ENCODE results near the gene RIPPLY1. TPM values are rescaled to one million over a fixed set of nuclear protein-coding genes. Genes with fewer than 3 reads are reported as not detected.
"Not testable (repeated sequence)": the region's sequence is repeated elsewhere in the genome, so short reads cannot be mapped to it uniquely, and the experiment has no call there.

Gene RIPPLY1
- total RNA-seq, 1 donor from 2014 or later = not detected

DNA sequence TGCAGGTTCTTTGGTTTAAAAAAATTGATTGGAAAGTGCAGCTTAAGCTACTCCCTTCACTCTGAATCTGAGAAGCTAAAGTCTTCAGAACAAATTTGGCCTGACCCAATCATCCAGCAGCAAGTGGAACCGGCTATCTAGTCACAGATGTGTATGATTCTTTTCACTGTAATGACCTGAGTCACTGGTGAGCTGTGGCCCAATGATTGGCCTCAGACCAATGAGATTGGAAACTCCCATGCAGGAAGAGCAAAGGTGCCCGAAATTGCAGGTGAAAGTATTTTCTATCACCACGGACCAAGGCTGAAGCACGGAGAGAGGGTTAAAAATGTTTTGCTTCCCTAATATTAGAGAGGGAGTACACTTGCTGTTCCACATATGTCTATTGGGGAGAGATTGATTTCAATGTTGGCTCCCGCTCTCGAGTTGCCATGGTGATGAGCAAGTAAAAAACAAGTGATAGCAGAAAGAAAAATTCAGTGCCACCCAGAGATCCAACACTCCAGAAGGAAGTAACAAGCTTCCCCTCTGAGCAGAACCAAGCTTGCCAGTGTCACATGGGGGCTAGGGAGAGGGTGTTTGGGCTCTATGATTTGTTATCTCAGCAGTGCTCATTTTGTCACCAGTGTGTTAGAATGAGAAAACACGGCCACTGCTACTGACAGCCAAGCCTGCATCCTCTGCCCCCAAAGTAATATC lies 11.2 kb downstream of the RIPPLY1 start:
- H3K4me3 ChIP-seq = no peak overlapping the region
- H3K36me3 ChIP-seq = no peaks in the 10 kb centered on the region
- peak in 1 of 2 donors; percentile 67 for DNase-seq (ENCODE audit: extremely low spot score in 2 of 2)
- no peak overlapping the region for H3K27ac ChIP-seq
- intact Hi-C loops (cut with DNase I) = no loop called here
- no peaks in the 10 kb centered on the region for H3K9me3 ChIP-seq
- TF ChIP-seq POLR2A (IDR thresholded peaks at IDR 0.05) (no peak), POLR2AphosphoS5 (IDR thresholded peaks at IDR 0.05; ENCODE audit: insufficient read depth in 1 of 2, low read depth in 1 of 2) (no peak)
- TF ChIP-seq, protein P1, sequence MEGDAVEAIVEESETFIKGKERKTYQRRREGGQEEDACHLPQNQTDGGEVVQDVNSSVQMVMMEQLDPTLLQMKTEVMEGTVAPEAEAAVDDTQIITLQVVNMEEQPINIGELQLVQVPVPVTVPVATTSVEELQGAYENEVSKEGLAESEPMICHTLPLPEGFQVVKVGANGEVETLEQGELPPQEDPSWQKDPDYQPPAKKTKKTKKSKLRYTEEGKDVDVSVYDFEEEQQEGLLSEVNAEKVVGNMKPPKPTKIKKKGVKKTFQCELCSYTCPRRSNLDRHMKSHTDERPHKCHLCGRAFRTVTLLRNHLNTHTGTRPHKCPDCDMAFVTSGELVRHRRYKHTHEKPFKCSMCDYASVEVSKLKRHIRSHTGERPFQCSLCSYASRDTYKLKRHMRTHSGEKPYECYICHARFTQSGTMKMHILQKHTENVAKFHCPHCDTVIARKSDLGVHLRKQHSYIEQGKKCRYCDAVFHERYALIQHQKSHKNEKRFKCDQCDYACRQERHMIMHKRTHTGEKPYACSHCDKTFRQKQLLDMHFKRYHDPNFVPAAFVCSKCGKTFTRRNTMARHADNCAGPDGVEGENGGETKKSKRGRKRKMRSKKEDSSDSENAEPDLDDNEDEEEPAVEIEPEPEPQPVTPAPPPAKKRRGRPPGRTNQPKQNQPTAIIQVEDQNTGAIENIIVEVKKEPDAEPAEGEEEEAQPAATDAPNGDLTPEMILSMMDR (IDR thresholded peaks at IDR 0.05) = no peak
- peaks cover 11% of the 10 kb centered on the region for H3K4me1 ChIP-seq
- no peaks in the 10 kb centered on the region for H3K27me3 ChIP-seq

GRCh38 chrX:106889468-106889867 lies 13.7 kb downstream of the RIPPLY1 start:
- Histone ChIP-seq H3K4me1 (peaks cover under 1% of the 10 kb centered on the region), H3K9me3 (no peaks in the 10 kb centered on the region), H3K4me3 (no peak overlapping the region), H3K27ac (no peak overlapping the region), H3K36me3 (no peaks in the 10 kb centered on the region), H3K27me3 (no peaks in the 10 kb centered on the region)
- TF ChIP-seq POLR2AphosphoS5 (IDR thresholded peaks at IDR 0.05; ENCODE audit: insufficient read depth in 1 of 2, low read depth in 1 of 2) (no peak), POLR2A (IDR thresholded peaks at IDR 0.05) (no peak)
- TF ChIP-seq, protein P1 (IDR thresholded peaks at IDR 0.05) = no peak
- intact Hi-C loops (cut with DNase I) = no loop called here
- no peak for DNase-seq (ENCODE audit: extremely low spot score in 2 of 2)

DNA sequence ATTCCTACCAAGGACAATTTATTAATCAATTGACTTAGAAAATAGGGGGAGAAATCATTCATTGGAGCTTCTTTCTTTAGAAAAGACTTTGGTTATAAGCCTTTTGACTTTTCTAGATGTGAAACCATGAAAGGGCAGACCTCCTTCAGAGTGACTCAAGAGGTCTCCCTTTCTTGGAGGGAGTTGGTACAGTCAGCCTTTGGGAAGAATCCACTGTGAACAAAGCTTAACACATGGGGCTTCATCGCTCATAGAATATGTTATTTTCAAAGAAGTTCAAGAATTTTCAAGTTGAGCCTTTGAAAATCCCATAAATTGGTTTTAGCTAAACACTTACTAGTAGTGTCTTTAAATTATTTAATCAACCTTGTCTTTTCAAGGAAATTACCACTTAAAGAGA lies 28.0 kb downstream of the RIPPLY1 start:
- Histone ChIP-seq H3K4me3 (no peak overlapping the region), H3K27ac (no peak overlapping the region), H3K9me3 (no peaks in the 10 kb centered on the region), H3K36me3 (no peaks in the 10 kb centered on the region), H3K27me3 (no peaks in the 10 kb centered on the region), H3K4me1 (no peaks in the 10 kb centered on the region)
- DNase-seq (ENCODE audit: extremely low spot score in 2 of 2) = no peak
- TF ChIP-seq POLR2A (IDR thresholded peaks at IDR 0.05) (no peak), POLR2AphosphoS5 (IDR thresholded peaks at IDR 0.05; ENCODE audit: insufficient read depth in 1 of 2, low read depth in 1 of 2) (no peak)
- TF ChIP-seq, protein P1 (IDR thresholded peaks at IDR 0.05) = no peak
- intact Hi-C loops (cut with DNase I) = no loop called here

DNA sequence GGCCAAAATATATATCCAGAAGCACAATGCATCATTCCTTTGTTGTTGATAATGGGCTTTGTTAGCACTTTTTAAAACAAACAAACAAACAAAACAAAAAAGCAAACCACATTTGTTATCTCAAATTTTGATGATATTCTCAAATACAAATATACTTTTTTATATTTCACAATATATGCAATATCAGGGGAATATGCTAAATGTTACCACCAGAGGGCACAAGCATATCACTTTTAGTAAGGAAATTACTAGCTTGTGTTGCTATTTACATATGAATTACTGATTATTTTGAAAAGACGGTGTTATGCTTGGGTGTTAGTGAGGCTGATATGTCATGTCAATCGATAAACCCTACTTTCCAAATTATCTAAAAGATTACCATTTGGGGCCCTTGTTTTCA lies 29.1 kb downstream of the RIPPLY1 start:
- Histone ChIP-seq H3K36me3 (no peaks in the 10 kb centered on the region), H3K9me3 (no peaks in the 10 kb centered on the region), H3K4me3 (no peak overlapping the region), H3K27ac (no peak overlapping the region), H3K4me1 (no peaks in the 10 kb centered on the region), H3K27me3 (no peaks in the 10 kb centered on the region)
- intact Hi-C loops (cut with DNase I) = no loop called here
- TF ChIP-seq POLR2AphosphoS5 (IDR thresholded peaks at IDR 0.05; ENCODE audit: insufficient read depth in 1 of 2, low read depth in 1 of 2) = no peak
- TF ChIP-seq, protein P1 (IDR thresholded peaks at IDR 0.05) = peak in 1 of 3 experiments; percentile 54
- no peak for DNase-seq (ENCODE audit: extremely low spot score in 2 of 2)

- H3K27me3 ChIP-seq; H3K4me3 ChIP-seq; DNase-seq (ENCODE audit: extremely low spot score in 2 of 2); H3K9me3 ChIP-seq; H3K4me1 ChIP-seq; H3K27ac ChIP-seq; H3K36me3 ChIP-seq; intact Hi-C loops (cut with DNase I): not testable (repeated sequence)
Measured at GRCh38 chrX:106872796-106873195, 30.3 kb downstream of the RIPPLY1 start.

All from vagina (tissue), 2 donors.